NB4 (cell line): Measurements from ENCODE around the gene ANGEL1.

Experiments used
- POLR2A ChIP-seq: IDR thresholded peaks from 2 replicates; pipeline ENCODE4 v1.6.1; 2011; ENCODE audit warnings: mild to moderate bottlenecking; ENCODE audit not compliant: insufficient read length; ENCODE audit errors: extremely low read depth
- TF ChIP-seq, protein P1 (sequence below): IDR thresholded peaks from one replicate; pipeline ENCODE4 v1.5.1; 2012; ENCODE audit warnings: low read depth, low read length

DNA sequence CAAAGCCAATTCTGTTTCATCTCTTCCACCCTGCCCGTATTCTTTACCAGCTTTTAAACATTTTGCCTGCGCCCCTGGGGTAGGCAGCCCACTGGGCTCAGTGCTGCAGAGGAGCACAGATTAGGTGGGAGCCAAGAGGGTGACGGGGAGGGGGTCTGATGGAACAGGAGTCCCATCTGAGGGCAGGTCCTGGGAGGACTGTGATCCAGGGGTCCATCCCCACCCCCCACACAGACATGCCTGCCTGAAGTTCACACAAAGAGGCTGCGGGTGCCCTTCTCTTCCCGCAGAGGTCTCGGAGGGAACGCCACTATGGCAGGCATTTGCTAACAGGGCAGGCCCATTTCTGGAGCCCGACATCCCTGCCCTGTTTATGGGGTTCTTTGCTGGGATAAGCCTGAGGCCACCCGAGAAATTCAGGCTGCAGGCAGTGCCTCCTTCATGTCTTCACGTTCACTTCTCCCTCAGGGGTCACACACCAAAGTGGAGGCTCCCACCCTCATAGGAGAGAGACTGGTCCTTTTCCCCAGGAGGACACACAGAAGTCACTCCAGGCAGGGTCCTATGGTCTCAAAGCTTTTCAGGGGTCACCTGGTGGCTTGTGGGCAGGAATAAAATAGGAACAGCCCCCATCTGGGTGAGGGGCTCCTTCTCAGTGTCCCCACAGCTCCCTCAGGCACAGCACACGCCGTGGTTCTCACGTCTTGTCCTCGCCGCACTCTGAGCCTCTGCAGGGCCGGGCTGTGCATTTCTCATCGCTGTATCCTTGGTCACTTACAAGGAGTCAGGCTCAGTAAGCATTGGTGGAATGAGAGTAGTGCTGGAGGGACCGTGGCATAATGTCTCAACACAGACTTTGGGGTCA lies 38.5 kb downstream of the ANGEL1 start:
- TF ChIP-seq, protein P1, sequence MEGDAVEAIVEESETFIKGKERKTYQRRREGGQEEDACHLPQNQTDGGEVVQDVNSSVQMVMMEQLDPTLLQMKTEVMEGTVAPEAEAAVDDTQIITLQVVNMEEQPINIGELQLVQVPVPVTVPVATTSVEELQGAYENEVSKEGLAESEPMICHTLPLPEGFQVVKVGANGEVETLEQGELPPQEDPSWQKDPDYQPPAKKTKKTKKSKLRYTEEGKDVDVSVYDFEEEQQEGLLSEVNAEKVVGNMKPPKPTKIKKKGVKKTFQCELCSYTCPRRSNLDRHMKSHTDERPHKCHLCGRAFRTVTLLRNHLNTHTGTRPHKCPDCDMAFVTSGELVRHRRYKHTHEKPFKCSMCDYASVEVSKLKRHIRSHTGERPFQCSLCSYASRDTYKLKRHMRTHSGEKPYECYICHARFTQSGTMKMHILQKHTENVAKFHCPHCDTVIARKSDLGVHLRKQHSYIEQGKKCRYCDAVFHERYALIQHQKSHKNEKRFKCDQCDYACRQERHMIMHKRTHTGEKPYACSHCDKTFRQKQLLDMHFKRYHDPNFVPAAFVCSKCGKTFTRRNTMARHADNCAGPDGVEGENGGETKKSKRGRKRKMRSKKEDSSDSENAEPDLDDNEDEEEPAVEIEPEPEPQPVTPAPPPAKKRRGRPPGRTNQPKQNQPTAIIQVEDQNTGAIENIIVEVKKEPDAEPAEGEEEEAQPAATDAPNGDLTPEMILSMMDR = no peak
- no peak for TF ChIP-seq POLR2A
